Measurements from ENCODE around the gene ISM2. TPM values are rescaled to one million over a fixed set of nuclear protein-coding genes. Genes with fewer than 3 reads are reported as not detected.
"Not testable (repeated sequence)": the region's sequence is repeated elsewhere in the genome, so short reads cannot be mapped to it uniquely, and the experiment has no call there.

Gene ISM2
- 1 to 10 TPM in 1 of 7 donors, under 1 TPM in 2, not detected in 4; 0.20 to 1.0 (median 0.72) TPM for total RNA-seq
- under 1 TPM; 0.05 to 0.13 TPM for polyA plus RNA-seq
- long read RNA-seq, donor 1: 0 reads
- long read RNA-seq, donor 2, partial matches to known transcripts: 0 of 3 reads
- long read RNA-seq, donor 2, other reads (novel, unspliced or antisense): 0 of 3 reads
- long read RNA-seq, donor 3: 0 reads

GRCh38 chr14:77498120-77498979 is at the start of gene ISM2:
Gene ISM2, minus strand, starts transcription at chr14:77498816. Its CDS starts 23 bp downstream, at chr14:77498793.
- WGBS, 3 donors: 2 to 6% (median 4%) methylated on average over 44 to 104 of the region's 104 CpGs
- peaks cover 7% of the 10 kb centered on the region for H3K4me1 ChIP-seq (ENCODE audit: insufficient read depth)
- TF ChIP-seq CTCF (IDR thresholded peaks at IDR 0.05) (no peak), EP300 (IDR thresholded peaks at IDR 0.05) (no peak), POLR2A (IDR thresholded peaks at IDR 0.05) (no peak)
- H3K4me3 ChIP-seq: peak within 1 kb of the TSS; percentile 34
- H3K27ac ChIP-seq: no peak within 1 kb of the TSS
- peak in 2 of 5 donors; percentile 40 to 58 for DNase-seq
- H3K9me3 ChIP-seq: no peaks in the 10 kb centered on the region
- intact Hi-C loops (cut with DNase I): no loop called here
- H3K36me3 ChIP-seq: no peaks in the 10 kb centered on the region
- no peaks in the 10 kb centered on the region for H3K27me3 ChIP-seq

- intact Hi-C loops (cut with DNase I): loop anchor here in 1 of 4 donors (10.0 kb wide), 1 partner anchor 83 kb away; no protein-coding TSS in a partner anchor
- H3K27ac ChIP-seq: no peak overlapping the region
- no peak for DNase-seq
- no peaks in the 10 kb centered on the region for H3K9me3 ChIP-seq
- H3K27me3 ChIP-seq: no peaks in the 10 kb centered on the region
- TF ChIP-seq POLR2A (IDR thresholded peaks at IDR 0.05) (no peak), EP300 (IDR thresholded peaks at IDR 0.05) (no peak), CTCF (IDR thresholded peaks at IDR 0.05) (no peak)
- no peak overlapping the region for H3K4me3 ChIP-seq
- no peaks in the 10 kb centered on the region for H3K4me1 ChIP-seq (ENCODE audit: insufficient read depth)
- H3K36me3 ChIP-seq: no peaks in the 10 kb centered on the region
- 81 to 91% (median 86%) methylated on average over 8 of the region's 8 CpGs for WGBS, 3 donors
Observed at GRCh38 chr14:77547512-77548180, 49.0 kb upstream of the ISM2 start.

GRCh38 chr14:77545171-77545570 is 46.6 kb upstream of the ISM2 start:
- H3K36me3 ChIP-seq; H3K4me3 ChIP-seq; H3K9me3 ChIP-seq; H3K27ac ChIP-seq; H3K4me1 ChIP-seq (ENCODE audit: insufficient read depth); DNase-seq; H3K27me3 ChIP-seq: not testable (repeated sequence)
- WGBS, 3 donors: 96 to 98% (median 98%) methylated on average over 11 of the region's 11 CpGs
- intact Hi-C loops (cut with DNase I): loop anchor here in 1 of 4 donors (10.0 kb wide), 1 partner anchor 80 kb away; no protein-coding TSS in a partner anchor

- intact Hi-C loops (cut with DNase I): loop anchor here in 1 of 4 donors (10.0 kb wide), 1 partner anchor 80 kb away; no protein-coding TSS in a partner anchor
- Histone ChIP-seq H3K4me1 (ENCODE audit: insufficient read depth) (no peaks in the 10 kb centered on the region), H3K9me3 (no peaks in the 10 kb centered on the region), H3K4me3 (no peak overlapping the region), H3K36me3 (no peaks in the 10 kb centered on the region), H3K27me3 (no peaks in the 10 kb centered on the region), H3K27ac (no peak overlapping the region)
- 87 to 93% (median 89%) methylated on average over 2 of the region's 2 CpGs for WGBS, 3 donors
- DNase-seq: no peak
- TF ChIP-seq CTCF (IDR thresholded peaks at IDR 0.05): no peak
- TF ChIP-seq EP300 (IDR thresholded peaks at IDR 0.05): no peak
- TF ChIP-seq POLR2A (IDR thresholded peaks at IDR 0.05): no peak
Observed at GRCh38 chr14:77544571-77544970, 46.0 kb upstream of the ISM2 start.
